ENCODE data around the gene CUTA.

Gene CUTA

GRCh38 chr6:33421344-33421643, 3.4 kb upstream of the CUTA start:
- TF ChIP-seq GATA2 (IDR thresholded peaks at IDR 0.05; ENCODE audit: low read depth, low read length) (no peak), GATA3 (IDR thresholded peaks at IDR 0.05; ENCODE audit: low read depth, low read length) (no peak)

DNA sequence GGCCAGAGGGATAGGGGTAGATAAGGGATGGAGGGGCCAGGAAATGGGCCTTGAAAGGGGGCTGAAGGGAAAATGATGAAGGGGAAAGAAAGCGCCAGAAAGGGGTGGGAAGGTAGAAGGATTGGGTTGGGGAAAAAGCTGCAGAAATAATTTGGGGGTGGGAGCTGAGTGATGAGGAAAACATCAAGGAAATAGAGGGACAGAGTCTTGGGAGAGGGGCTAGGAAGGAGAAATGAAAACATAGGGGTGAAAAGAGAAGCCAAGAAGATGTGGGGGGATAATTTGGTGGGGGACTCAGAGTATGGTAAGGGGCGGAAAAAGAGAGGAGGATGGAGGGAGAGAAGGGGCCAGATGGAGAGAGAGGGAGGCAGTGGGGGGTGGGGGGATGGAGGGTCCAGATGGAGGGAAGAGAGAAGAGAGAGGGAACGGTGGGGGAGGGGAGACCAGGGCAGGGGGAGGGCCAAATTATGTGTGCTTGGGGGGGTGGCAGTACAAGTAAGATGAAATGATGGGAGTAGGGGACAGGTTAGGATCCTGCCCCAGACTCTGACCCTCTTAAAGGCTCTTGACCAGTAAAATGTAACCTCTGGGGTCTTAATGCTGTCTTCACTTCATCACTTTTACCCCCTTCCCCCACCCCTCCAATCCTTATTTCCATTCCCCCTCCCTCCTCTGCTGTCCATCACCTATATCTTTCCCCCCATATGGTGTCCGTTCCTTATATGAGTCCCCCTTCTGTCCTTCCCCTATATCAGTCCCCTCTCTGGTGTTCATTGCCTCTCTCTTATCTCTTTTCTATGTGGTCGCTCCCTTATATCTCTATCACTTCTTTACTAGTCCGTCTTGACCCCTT, 2.8 kb upstream of the CUTA start:
- no peak for TF ChIP-seq GATA3 (IDR thresholded peaks at IDR 0.05; ENCODE audit: low read depth, low read length)
- TF ChIP-seq GATA2 (IDR thresholded peaks at IDR 0.05; ENCODE audit: low read depth, low read length): no peak

DNA sequence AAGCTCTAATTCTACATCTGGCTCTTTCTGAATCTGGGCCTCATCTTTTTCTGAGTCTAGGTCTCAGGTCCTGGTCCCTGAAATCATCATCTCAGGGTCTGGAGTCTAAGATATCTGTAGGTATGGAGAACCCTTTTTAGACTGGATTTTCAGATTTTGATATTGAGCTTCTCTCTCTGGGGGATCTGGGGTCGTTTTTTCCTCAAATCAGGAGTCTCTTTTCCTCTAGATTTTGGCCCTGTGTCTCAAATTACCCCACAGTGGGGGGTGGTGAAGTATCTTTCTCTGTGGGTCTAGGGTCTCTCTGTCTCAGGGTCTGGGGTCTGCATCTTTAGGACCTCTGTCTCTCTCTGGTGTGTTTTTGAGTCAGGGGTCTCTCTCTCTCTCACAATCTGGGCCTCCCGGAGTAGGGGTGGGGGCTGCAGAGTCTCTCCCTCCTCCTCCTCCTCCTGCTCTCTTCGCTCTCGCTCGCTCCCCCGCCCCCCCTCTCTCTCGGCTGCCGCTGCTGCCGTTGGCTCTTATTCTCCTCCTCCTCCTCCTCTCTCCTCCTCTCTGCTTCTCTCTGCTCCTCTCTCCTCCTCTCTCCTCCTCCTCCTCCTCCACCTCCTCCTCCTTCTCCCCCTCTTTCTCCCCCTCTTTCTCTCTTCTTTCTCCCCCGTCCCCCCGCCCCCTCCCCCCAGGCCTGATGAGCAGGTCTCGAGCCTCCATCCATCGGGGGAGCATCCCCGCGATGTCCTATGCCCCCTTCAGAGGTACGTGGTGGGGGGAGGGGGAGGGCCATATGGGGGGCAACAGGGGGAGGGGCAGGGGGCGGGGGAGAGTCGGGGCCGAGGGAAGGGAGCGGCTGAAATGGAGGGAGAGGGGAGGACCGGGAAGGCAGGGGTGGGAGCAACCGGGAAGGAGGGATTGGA, 1.9 kb upstream of the CUTA start, which contains the start of gene SYNGAP1:
SYNGAP1 (plus strand) TSS at position 486 of the 911 bp plus-strand sequence; CDS start at position 686, 200 bp downstream.
- TF ChIP-seq GATA2 (IDR thresholded peaks at IDR 0.05; ENCODE audit: low read depth, low read length) (no peak), GATA3 (IDR thresholded peaks at IDR 0.05; ENCODE audit: low read depth, low read length) (no peak)

GRCh38 chr6:33418690-33419291, 884 bp upstream of the CUTA start:
- TF ChIP-seq GATA3 (IDR thresholded peaks at IDR 0.05; ENCODE audit: low read depth, low read length) (no peak), GATA2 (IDR thresholded peaks at IDR 0.05; ENCODE audit: low read depth, low read length) (no peak)

DNA sequence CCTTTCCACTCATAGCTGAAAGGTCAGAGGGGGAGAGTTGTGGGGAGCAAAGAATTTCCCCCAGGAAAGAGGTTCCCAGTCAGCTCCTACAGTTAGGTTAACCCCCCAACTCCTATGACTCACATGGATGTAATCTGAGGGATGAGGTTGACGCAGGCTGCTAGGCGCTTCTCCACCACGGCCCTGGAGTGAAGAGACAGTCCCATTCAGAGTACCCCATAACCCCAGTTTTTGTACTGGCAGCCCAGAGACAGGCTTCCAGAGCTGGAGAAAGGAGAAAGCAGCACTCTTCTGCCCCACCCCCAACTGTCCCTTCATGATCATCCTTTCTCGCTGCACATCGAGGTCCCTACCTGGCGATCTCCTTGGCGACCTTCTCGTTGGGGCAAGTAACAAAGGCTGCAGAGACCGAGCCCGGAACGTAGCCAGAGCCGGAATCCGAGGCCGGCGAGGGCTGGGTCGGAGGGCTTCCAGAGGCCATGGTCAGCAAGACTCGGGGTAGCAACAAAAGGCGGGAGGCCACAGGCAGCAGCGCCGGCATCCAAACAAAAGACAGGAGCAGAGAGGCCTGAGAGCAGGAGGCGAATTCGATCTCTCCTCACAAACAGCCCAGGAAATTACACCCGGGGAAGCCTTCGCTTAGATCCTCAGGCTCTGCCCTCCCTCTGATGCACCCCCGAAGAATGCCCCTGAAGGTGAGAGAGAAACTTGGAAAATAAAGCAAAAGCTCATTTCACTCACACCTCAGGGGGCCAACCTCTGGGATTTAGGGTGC, 592 bp downstream of the CUTA start:
- no peak for TF ChIP-seq GATA3 (IDR thresholded peaks at IDR 0.05; ENCODE audit: low read depth, low read length)

- TF ChIP-seq GATA3 (IDR thresholded peaks at IDR 0.05; ENCODE audit: low read depth, low read length) (no peak), GATA2 (IDR thresholded peaks at IDR 0.05; ENCODE audit: low read depth, low read length) (no peak)
These were observed 1.4 kb downstream of the CUTA start for GRCh38 chr6:33416386-33417127.

- TF ChIP-seq GATA2 (IDR thresholded peaks at IDR 0.05; ENCODE audit: low read depth, low read length) (no peak), GATA3 (IDR thresholded peaks at IDR 0.05; ENCODE audit: low read depth, low read length) (no peak)
These were observed 2.1 kb downstream of the CUTA start for GRCh38 chr6:33415831-33416230.

DNA sequence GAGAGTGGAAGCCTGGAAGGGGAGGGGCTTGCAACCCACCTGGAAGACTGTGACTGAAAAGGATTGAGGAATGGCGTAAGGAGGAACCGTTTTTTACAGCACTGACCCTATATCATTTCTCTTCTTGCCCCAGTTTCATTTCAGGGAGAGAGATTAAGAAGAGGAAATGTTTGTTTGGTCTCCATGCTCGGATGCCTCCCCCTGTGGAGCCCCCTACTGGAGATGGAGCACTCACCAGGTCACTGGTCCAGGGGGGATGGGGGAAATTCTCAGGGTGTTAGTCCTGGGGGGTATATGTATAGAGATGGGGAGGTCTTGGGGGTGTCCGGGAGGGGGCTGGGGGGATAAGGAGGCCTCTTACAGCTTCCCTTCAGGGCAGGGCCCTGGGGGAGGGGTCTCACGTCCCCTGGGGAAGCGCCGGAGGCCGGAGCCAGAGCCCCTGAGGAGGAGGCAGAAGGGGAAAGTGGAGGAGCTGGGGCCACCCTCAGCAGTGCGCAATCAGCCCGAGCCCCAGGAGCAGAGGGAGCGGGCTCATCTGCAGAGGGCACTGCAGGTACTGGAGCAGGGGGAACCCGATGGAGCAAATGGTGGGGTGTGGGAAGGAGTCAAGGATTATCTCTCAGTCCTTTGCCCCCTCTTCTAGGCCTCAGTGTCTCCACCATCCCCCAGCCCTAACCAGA, 3.2 kb downstream of the CUTA start:
- TF ChIP-seq GATA3 (IDR thresholded peaks at IDR 0.05; ENCODE audit: low read depth, low read length): no peak

DNA sequence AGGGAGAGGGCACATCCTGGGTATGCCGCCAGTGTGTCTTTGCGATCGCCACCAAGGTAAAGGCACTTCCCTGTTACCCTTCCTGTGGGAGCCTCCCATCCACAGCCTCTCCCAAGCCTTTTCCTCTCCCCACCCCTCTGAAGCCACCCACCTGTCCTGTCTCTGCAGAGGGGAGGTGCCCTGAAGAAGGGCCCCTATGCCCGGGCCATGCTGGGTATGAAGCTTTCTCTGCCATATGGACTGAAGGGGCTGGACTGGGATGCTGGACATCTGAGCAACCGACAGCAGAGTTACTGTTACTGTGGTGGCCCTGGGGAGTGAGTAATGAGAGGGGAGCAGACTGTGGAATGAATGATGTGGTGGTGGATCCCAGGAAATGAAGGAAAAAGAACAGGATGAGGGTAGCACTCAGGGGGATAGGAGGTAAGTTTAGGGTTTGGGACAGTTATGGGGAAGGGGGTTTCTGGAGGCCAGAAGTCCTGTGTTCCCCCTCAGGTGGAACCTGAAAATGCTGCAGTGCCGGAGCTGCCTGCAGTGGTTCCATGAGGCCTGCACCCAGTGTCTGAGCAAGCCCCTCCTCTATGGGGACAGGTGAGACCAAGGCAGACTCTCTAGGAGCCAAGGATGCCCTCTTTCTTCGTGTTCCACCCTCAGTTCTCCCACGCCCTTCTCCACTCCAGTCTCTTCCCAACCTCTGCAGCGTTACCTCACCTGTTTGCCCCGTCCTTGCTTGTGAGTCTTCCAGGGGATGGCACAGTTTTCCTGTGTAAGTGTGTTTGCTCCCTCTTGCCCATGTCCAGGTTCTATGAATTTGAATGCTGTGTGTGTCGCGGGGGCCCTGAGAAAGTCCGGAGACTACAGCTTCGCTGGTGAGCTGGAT, 4.4 kb downstream of the CUTA start:
- TF ChIP-seq GATA2 (IDR thresholded peaks at IDR 0.05; ENCODE audit: low read depth, low read length) (no peak), GATA3 (IDR thresholded peaks at IDR 0.05; ENCODE audit: low read depth, low read length) (no peak)

- TF ChIP-seq GATA3 (IDR thresholded peaks at IDR 0.05; ENCODE audit: low read depth, low read length) (no peak), GATA2 (IDR thresholded peaks at IDR 0.05; ENCODE audit: low read depth, low read length) (no peak)
These were observed 5.5 kb downstream of the CUTA start for GRCh38 chr6:33412140-33413009.

GRCh38 chr6:33411632-33412005, 6.3 kb downstream of the CUTA start:
- no peak for TF ChIP-seq GATA2 (IDR thresholded peaks at IDR 0.05; ENCODE audit: low read depth, low read length)
- no peak for TF ChIP-seq GATA3 (IDR thresholded peaks at IDR 0.05; ENCODE audit: low read depth, low read length)

Data from SH-SY5Y (cell line).